ENCODE data around the gene HSH2D.

DNA sequence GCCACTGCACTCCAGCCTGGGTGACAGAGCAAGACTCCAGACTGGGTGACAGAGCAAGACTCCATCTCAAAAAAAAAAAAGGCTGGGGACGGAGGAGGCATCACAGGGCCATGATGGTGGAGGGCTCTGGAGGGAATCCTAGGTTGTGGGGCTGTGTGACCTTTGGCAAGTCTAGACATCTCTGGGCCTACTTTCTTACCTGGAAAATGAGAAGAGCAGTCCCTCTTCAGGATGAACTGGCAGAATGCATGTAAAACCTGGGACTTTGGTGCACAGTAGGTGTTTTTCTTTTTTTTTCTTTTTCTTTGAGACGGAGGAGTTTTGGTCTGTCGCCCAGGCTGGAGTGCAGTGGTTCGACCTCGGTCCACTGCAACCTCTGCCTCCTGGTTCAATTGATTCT is 16.2 kb downstream of the HSH2D start:
- TF ChIP-seq, protein P1, sequence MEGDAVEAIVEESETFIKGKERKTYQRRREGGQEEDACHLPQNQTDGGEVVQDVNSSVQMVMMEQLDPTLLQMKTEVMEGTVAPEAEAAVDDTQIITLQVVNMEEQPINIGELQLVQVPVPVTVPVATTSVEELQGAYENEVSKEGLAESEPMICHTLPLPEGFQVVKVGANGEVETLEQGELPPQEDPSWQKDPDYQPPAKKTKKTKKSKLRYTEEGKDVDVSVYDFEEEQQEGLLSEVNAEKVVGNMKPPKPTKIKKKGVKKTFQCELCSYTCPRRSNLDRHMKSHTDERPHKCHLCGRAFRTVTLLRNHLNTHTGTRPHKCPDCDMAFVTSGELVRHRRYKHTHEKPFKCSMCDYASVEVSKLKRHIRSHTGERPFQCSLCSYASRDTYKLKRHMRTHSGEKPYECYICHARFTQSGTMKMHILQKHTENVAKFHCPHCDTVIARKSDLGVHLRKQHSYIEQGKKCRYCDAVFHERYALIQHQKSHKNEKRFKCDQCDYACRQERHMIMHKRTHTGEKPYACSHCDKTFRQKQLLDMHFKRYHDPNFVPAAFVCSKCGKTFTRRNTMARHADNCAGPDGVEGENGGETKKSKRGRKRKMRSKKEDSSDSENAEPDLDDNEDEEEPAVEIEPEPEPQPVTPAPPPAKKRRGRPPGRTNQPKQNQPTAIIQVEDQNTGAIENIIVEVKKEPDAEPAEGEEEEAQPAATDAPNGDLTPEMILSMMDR (IDR thresholded peaks at IDR 0.05) = no peak
- TF ChIP-seq POLR2A (IDR thresholded peaks at IDR 0.05) = no peak
